GM18907 (cell line): Measurements from ENCODE around the gene MAP2K5.
A peak's percentile ranks its signal among the peaks of the same experiment; 100 is the strongest.

Experiments used
- ATAC-seq: cut with Tn5 transposase; IDR thresholded peaks from one replicate; pipeline ENCODE4 v1.9.1; 2021; ENCODE audit warnings: mild to moderate bottlenecking, moderate library complexity; ENCODE audit not compliant: unreplicated experiment

Gene MAP2K5

DNA sequence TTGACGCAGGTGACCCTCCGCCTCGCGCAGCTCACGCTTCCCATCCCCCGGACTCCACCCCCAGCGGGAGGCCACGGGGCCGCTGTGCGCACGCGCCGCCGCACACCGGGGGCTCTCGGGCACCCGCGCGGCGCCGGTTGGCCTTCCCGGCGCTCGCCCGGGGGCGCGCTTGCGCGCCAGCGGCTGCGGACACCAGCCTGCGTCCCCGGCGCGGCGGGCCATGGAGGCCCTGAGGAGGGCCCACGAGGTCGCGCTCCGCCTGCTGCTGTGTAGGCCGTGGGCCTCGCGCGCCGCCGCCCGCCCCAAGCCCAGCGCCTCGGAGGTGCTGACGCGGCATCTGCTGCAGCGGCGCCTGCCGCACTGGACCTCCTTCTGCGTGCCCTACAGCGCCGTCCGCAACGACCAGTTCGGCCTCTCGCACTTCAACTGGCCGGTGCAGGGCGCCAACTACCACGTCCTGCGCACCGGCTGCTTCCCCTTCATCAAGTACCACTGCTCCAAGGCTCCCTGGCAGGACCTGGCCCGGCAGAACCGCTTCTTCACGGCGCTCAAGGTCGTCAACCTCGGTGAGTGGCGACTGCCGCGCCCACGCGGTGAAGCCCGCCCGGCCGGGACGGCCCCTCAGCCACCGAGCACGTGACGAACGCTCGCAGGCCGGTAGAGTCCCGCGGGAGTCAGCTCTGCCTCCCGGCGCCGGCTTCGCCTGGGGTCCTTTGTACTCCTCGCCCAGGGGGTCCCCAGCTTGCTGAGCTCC, 21.3 kb upstream of the MAP2K5 start, which contains the start of gene C15orf61:
C15orf61 (plus strand) TSS at position 103 of the 754 bp plus-strand sequence; CDS start at position 221, 118 bp downstream.
- peak; percentile 78 for ATAC-seq

GRCh38 chr15:67521783-67522568, 20.5 kb upstream of the MAP2K5 start:
- ATAC-seq = no peak

DNA sequence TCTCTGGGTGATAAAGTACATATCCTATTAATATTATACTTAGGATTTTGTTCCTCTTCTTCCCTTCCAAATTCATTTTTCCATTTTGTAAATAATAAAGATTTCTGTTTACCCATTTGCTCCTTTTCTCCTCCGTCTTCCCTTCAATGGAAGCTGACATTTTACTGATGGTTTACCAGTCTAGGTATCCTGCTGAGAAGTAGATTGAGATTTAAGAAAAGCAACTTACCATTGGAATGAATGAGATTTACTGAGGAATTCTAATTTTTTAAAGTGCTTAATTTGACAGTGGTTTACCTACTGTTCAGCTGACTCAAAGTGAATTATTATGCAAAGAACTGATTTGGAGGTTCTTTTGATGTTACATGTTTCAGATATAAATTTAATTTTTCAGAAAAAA, 19.2 kb upstream of the MAP2K5 start:
- ATAC-seq = no peak

DNA sequence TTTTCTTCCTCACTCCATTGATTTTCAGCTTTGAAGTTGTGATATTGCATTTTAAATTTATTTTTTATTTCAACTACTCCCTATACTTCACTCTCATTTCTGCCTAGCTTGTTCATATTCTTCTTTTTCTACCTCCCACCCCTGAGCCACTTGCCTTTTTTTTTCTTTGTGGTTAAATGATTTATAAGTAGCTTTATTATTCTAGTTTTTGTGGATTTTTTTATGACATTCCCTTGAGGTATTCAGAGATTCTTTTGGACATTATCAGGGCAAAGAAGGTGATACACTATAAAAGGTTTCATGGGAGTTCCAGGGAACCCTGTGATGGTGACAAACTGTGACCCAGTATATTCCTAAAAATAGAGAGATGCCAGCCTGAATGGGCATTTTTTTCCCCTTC, 18.3 kb upstream of the MAP2K5 start:
- ATAC-seq = no peak

GRCh38 chr15:67528513-67528912, 14.0 kb upstream of the MAP2K5 start:
- ATAC-seq = no peak

DNA sequence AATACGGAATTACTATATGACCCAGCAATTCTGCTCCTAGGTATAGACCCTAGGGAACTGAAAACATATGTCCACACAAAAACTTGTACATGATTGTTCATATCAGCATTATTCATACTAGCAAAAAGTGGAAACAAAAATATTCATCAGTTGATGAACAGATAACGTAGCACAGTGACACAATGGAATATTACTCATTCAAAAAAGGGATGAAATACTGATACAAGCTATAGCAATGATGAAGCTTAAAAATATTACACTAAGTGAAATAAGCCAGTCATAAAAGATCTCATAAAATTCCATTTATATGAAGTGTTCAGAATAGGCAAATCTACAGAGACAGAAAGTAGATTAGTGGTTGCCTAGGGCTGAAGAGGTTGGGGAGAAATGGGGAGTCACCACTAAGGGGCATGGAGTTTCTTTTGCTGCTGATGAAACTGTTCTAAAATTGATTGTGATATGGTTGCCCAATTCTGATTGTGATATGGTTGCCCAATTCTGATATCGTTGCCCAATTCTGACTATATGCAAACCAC, 11.1 kb upstream of the MAP2K5 start:
- ATAC-seq = no peak

DNA sequence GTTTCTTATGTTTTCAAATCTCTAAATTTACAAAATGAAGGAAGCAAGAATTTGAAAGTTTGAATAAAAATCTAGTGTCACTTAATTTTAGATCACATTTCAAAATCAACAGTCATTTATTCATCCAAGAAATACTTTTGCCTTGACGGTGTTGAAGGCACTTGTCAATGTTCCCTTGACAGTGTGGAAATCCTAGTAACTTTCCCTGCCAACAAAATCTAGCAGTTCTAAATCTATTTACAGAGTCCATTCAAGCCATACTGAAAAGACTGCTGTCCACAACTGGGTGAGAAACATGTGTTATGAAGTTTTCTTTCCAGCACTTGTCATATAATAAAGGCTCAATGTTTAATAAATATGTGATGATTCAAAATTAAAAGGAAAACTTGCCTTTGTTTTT, 8.6 kb upstream of the MAP2K5 start:
- ATAC-seq = no peak

- no peak for ATAC-seq
Measured at GRCh38 chr15:67534360-67534759, 8.1 kb upstream of the MAP2K5 start.

- ATAC-seq = no peak
Measured at GRCh38 chr15:67537771-67538170, 4.7 kb upstream of the MAP2K5 start.

DNA sequence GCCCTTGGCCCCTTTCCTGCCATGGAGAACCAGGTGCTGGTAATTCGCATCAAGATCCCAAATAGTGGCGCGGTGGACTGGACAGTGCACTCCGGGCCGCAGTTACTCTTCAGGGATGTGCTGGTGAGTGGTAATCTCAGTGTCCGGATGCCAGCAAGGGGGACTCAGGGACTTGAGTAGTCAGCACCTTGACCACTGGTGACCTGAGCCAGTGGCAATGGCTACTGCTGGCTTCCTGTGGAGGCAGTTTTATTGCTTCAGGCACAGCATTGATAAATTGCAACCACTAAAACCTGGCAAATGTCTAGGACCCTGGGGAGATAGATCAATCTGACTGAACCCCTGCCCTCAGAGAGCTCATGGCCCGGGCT, 830 bp downstream of the MAP2K5 start:
- ATAC-seq = no peak

DNA sequence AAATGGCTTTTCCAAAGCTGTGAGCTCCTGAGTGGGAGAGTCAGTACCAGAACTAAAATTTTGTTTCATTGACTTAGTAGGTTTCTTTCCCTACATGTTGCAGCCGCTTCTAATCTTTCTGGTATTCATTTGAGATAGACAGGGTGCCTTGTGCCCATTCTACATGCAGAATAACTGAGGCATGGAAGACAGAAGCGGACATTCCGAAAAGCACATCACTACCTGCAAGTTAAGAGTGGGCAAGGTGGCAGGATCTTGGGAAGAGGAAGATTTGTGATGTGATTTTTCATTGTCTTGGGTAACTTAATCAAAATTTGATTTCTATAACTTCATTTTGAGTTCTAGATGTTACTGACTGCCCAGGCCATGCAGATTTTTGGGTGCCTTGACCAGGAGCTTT, 2.0 kb downstream of the MAP2K5 start:
- no peak for ATAC-seq

- ATAC-seq = no peak
Measured at GRCh38 chr15:67545864-67546263, 3.4 kb downstream of the MAP2K5 start.

DNA sequence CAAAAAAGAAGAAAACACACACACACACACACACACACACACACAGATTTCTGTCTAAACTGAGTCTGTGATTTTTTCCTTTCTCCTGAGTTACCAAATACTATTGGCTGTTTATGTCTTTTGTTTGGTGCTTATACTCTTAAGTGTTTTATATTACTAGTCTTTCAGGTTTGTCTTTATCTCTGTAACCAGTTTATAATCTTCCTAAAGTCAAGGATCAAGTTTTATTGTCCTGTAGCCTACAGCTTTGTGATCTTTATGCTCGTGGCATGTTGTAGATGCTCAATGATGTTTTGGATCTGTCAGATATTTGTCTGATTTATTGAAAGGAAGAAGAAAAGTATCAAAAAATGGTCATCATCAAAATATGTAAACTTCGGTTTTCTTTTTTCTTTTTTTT, 4.6 kb downstream of the MAP2K5 start:
- ATAC-seq = no peak

GRCh38 chr15:67547836-67548235, 5.3 kb downstream of the MAP2K5 start:
- ATAC-seq = no peak

GRCh38 chr15:67548236-67548852, 5.8 kb downstream of the MAP2K5 start:
- no peak for ATAC-seq

GRCh38 chr15:67548862-67549651, 6.6 kb downstream of the MAP2K5 start:
- ATAC-seq = no peak

- no peak for ATAC-seq
Measured at GRCh38 chr15:67549736-67550135, 7.2 kb downstream of the MAP2K5 start.

GRCh38 chr15:67550522-67550921, 8.0 kb downstream of the MAP2K5 start:
- ATAC-seq = no peak

DNA sequence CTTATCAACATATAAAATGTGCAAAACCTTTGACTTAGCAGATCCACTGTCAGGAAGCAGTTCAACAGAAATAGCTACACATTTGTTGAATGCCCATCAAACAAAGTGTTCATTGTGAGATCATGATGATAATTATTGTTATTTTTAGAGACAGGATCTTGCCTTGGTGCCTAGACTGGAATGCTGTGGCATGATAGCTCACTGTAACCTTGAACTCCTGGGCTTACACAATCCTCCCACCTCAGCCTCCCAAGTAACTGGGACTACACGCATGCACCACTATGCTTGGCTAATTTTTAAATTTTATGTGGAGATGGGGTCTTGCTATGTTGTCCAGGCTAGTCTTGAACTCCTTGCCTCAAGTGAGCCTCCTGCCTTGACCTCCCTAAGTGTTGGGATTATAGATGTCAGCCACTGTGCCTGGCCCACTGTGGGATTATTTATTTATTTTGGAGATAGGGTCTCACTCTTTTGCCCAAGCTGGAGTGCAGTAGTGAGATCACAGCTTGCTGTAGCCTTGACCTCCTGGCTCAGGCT, 8.8 kb downstream of the MAP2K5 start:
- no peak for ATAC-seq

- ATAC-seq = no peak
Measured at GRCh38 chr15:67554580-67554979, 12.1 kb downstream of the MAP2K5 start.
